OCI-LY1 (cell line): ENCODE measurements around the gene CALU.

Source experiments
- H2AFZ ChIP-seq: fragments of 200-600 bp; sonication (generic), shearing (Covaris generic); 2 replicates; pipeline ENCODE4 v1.6.0; 2014; ENCODE audit warnings: antibody characterized with exemption, mild to moderate bottlenecking, low read length
- H3F3A ChIP-seq: fragments of 200-600 bp; sonication (generic), shearing (Covaris generic); 2 replicates; pipeline ENCODE4 v1.6.0; 2014; ENCODE audit warnings: mild to moderate bottlenecking, antibody characterized with exemption, low read length, moderate library complexity; ENCODE audit not compliant: insufficient read depth
- H3K27ac ChIP-seq: fragments of 200-600 bp; sonication (generic); 2 replicates; pipeline ENCODE4 v1.5.1; 2014; ENCODE audit warnings: low read length, mixed run types, mild to moderate bottlenecking, low read depth; ENCODE audit not compliant: poor library complexity, severe bottlenecking
- H3K27me3 ChIP-seq: fragments of 200-600 bp; sonication (generic); 2 replicates; pipeline ENCODE4 v1.6.0; 2014; ENCODE audit warnings: antibody characterized with exemption, mild to moderate bottlenecking, low read length, moderate library complexity; ENCODE audit not compliant: insufficient read depth
- H3K36me3 ChIP-seq: fragments of 200-600 bp; sonication (generic); 2 replicates; pipeline ENCODE4 v1.6.1; 2014; ENCODE audit warnings: mild to moderate bottlenecking, antibody characterized with exemption, low read length, moderate library complexity, mixed read lengths; ENCODE audit not compliant: insufficient read depth
- H3K4me1 ChIP-seq: fragments of 200-600 bp; sonication (generic); 2 replicates; pipeline ENCODE4 v1.5.1; 2014; ENCODE audit warnings: mild to moderate bottlenecking, low read length, moderate library complexity; ENCODE audit not compliant: insufficient read depth, severe bottlenecking
- H3K4me2 ChIP-seq: fragments of 200-600 bp; sonication (generic), shearing (Covaris generic); 2 replicates; pipeline ENCODE4 v1.6.1; 2014; ENCODE audit warnings: low read length
- H3K4me3 ChIP-seq: fragments of 200-600 bp; sonication (generic); 2 replicates; pipeline ENCODE4 v1.5.1; 2014; ENCODE audit warnings: low read length, low read depth, mild to moderate bottlenecking, mixed read lengths; ENCODE audit not compliant: poor library complexity, severe bottlenecking
- H3K79me2 ChIP-seq: fragments of 200-600 bp; shearing (Covaris generic); 2 replicates; pipeline ENCODE4 v1.6.1; 2016; ENCODE audit warnings: mixed run types, low read length, mixed read lengths; ENCODE audit not compliant: insufficient read depth
- H3K9ac ChIP-seq: fragments of 200-600 bp; sonication (generic), shearing (Covaris generic); 2 replicates; pipeline ENCODE4 v1.6.1; 2014; ENCODE audit warnings: mild to moderate bottlenecking, low read length, mixed read lengths
- H3K9me2 ChIP-seq: fragments of 200-600 bp; sonication (generic), shearing (Covaris generic); 2 replicates; pipeline ENCODE4 v1.6.1; 2014; ENCODE audit warnings: low read depth, mild to moderate bottlenecking, low read length, mixed read lengths
- H3K9me3 ChIP-seq: fragments of 200-600 bp; shearing (Covaris generic); 2 replicates; pipeline ENCODE4 v1.6.1; 2014; ENCODE audit warnings: low read length, mixed read lengths
- H4K20me1 ChIP-seq: fragments of 200-600 bp; sonication (generic), shearing (Covaris generic); 2 replicates; pipeline ENCODE4 v1.6.0; 2016; ENCODE audit warnings: mild to moderate bottlenecking, low read length; ENCODE audit not compliant: insufficient read depth
- CTCF ChIP-seq: fragments of 200-600 bp; sonication (generic), shearing (Covaris generic); IDR thresholded peaks from 2 replicates; pipeline ENCODE4 v1.5.1; 2017; ENCODE audit warnings: mild to moderate bottlenecking, antibody characterized with exemption, low read length, moderate library complexity, mixed read lengths
- EZH2 ChIP-seq: fragments of 200-600 bp; sonication (generic), shearing (Covaris generic); IDR thresholded peaks from 2 replicates; pipeline ENCODE4 v1.8.0; 2017; ENCODE audit warnings: borderline replicate concordance, mixed run types, mild to moderate bottlenecking, antibody characterized with exemption, low read length, moderate library complexity, mixed read lengths

Gene CALU

GRCh38 chr7:128735436-128735835 lies 3.7 kb upstream of the CALU start:
- H3K4me2 ChIP-seq: no peak overlapping the region
- H3K4me1 ChIP-seq: peaks cover 24% of the 10 kb centered on the region
- TF ChIP-seq CTCF: no peak
- no peak overlapping the region for H2AFZ ChIP-seq
- no peaks in the 10 kb centered on the region for H3K27me3 ChIP-seq
- no peaks in the 10 kb centered on the region for H3F3A ChIP-seq
- no peak overlapping the region for H3K27ac ChIP-seq
- peaks cover 12% of the 10 kb centered on the region for H3K79me2 ChIP-seq
- H3K36me3 ChIP-seq: no peaks in the 10 kb centered on the region
- H3K9me2 ChIP-seq: no peaks in the 10 kb centered on the region
- H3K9ac ChIP-seq: no peak overlapping the region
- no peak overlapping the region for H3K4me3 ChIP-seq
- no peaks in the 10 kb centered on the region for H4K20me1 ChIP-seq
- no peaks in the 10 kb centered on the region for H3K9me3 ChIP-seq

GRCh38 chr7:128737441-128737840 lies 1.7 kb upstream of the CALU start:
- Histone ChIP-seq H4K20me1 (no peaks in the 10 kb centered on the region), H3K4me2 (no peak overlapping the region), H3K79me2 (peaks cover 32% of the 10 kb centered on the region), H3K27me3 (no peaks in the 10 kb centered on the region), H3K36me3 (peaks cover 6% of the 10 kb centered on the region; the same call in 1 of the 2 replicates), H3K4me3 (no peak overlapping the region), H3F3A (no peaks in the 10 kb centered on the region), H3K9me2 (no peaks in the 10 kb centered on the region), H3K9me3 (no peaks in the 10 kb centered on the region), H3K27ac (no peak overlapping the region), H3K9ac (no peak overlapping the region), H2AFZ (peak overlapping the region; percentile 15; the same call in 1 of the 2 replicates), H3K4me1 (peaks cover 35% of the 10 kb centered on the region)
- no peak for TF ChIP-seq CTCF
- TF ChIP-seq EZH2: no peak

- Histone ChIP-seq H3K9me2 (no peaks in the 10 kb centered on the region), H2AFZ (peak overlapping the region; percentile 15), H3K9ac (no peak overlapping the region), H4K20me1 (no peaks in the 10 kb centered on the region), H3F3A (no peaks in the 10 kb centered on the region), H3K4me2 (no peak overlapping the region), H3K9me3 (no peaks in the 10 kb centered on the region), H3K36me3 (peaks cover 6% of the 10 kb centered on the region; the same call in 1 of the 2 replicates), H3K79me2 (peaks cover 36% of the 10 kb centered on the region), H3K27me3 (no peaks in the 10 kb centered on the region), H3K4me1 (peaks cover 35% of the 10 kb centered on the region), H3K27ac (no peak overlapping the region), H3K4me3 (no peak overlapping the region)
- no peak for TF ChIP-seq EZH2
Measured at GRCh38 chr7:128737867-128738385, 1.2 kb upstream of the CALU start.

- Histone ChIP-seq H3K27me3 (no peaks in the 10 kb centered on the region), H2AFZ (peak overlapping the region; percentile 15), H3K79me2 (peaks cover 43% of the 10 kb centered on the region), H3K36me3 (peaks cover 6% of the 10 kb centered on the region; the same call in 1 of the 2 replicates), H3F3A (no peaks in the 10 kb centered on the region), H3K27ac (no peak overlapping the region), H3K9me3 (no peaks in the 10 kb centered on the region), H4K20me1 (no peaks in the 10 kb centered on the region), H3K9ac (peak overlapping the region; percentile 74), H3K4me1 (peaks cover 35% of the 10 kb centered on the region), H3K4me2 (peak overlapping the region; percentile 78), H3K9me2 (no peaks in the 10 kb centered on the region), H3K4me3 (peak overlapping the region; percentile 75)
- TF ChIP-seq CTCF: no peak
- TF ChIP-seq EZH2: no peak
Measured at GRCh38 chr7:128738570-128739047, 550 bp upstream of the CALU start.
